Measurements from ENCODE around the gene FCRL6.

Gene FCRL6

GRCh38 chr1:159798893-159799292, 3.3 kb upstream of the FCRL6 start:
- in situ Hi-C loops (cut with MboI; ENCODE audit: low sequenced_read_pairs): loop anchor here (5.0 to 10.0 kb wide), 2 partner anchors 88 to 206 kb away; no protein-coding TSS in a partner anchor

- in situ Hi-C loops (cut with MboI; ENCODE audit: low sequenced_read_pairs): loop anchor here (5.0 to 10.0 kb wide), 2 partner anchors 88 to 205 kb away; no protein-coding TSS in a partner anchor
Measured at GRCh38 chr1:159799446-159799985, 2.6 kb upstream of the FCRL6 start.

- in situ Hi-C loops (cut with MboI; ENCODE audit: low sequenced_read_pairs): no loop called here
Measured at GRCh38 chr1:159800177-159800930, 1.8 kb upstream of the FCRL6 start.

GRCh38 chr1:159803956-159804689, 2.0 kb downstream of the FCRL6 start:
- in situ Hi-C loops (cut with MboI; ENCODE audit: low sequenced_read_pairs): no loop called here

GRCh38 chr1:159804924-159805323, 2.8 kb downstream of the FCRL6 start:
- in situ Hi-C loops (cut with MboI; ENCODE audit: low sequenced_read_pairs): no loop called here

GRCh38 chr1:159815926-159816325, 13.8 kb downstream of the FCRL6 start:
- in situ Hi-C loops (cut with MboI; ENCODE audit: low sequenced_read_pairs): no loop called here

- in situ Hi-C loops (cut with MboI; ENCODE audit: low sequenced_read_pairs): no loop called here
Measured at GRCh38 chr1:159817276-159818041, 15.3 kb downstream of the FCRL6 start.

GRCh38 chr1:159821171-159821867, 19.2 kb downstream of the FCRL6 start:
- in situ Hi-C loops (cut with MboI; ENCODE audit: low sequenced_read_pairs): no loop called here

- in situ Hi-C loops (cut with MboI; ENCODE audit: low sequenced_read_pairs): no loop called here
Measured at GRCh38 chr1:159823406-159823805, 21.2 kb downstream of the FCRL6 start.

- in situ Hi-C loops (cut with MboI; ENCODE audit: low sequenced_read_pairs): no loop called here
Measured at GRCh38 chr1:159825564-159825963, 23.4 kb downstream of the FCRL6 start.

GRCh38 chr1:159826441-159827101, 24.4 kb downstream of the FCRL6 start, which contains the start of gene SLAMF8:
SLAMF8 (plus strand) TSS chr1:159826873; CDS start chr1:159826899, 26 bp downstream.
- in situ Hi-C loops (cut with MboI; ENCODE audit: low sequenced_read_pairs): no loop called here

- in situ Hi-C loops (cut with MboI; ENCODE audit: low sequenced_read_pairs): no loop called here
Measured at GRCh38 chr1:159827102-159827490, 24.9 kb downstream of the FCRL6 start.

GRCh38 chr1:159827549-159827948, 25.4 kb downstream of the FCRL6 start:
- in situ Hi-C loops (cut with MboI; ENCODE audit: low sequenced_read_pairs): no loop called here

- in situ Hi-C loops (cut with MboI; ENCODE audit: low sequenced_read_pairs): no loop called here
Measured at GRCh38 chr1:159828176-159828575, 26.0 kb downstream of the FCRL6 start.

- in situ Hi-C loops (cut with MboI; ENCODE audit: low sequenced_read_pairs): no loop called here
Measured at GRCh38 chr1:159828581-159829272, 26.6 kb downstream of the FCRL6 start.

GRCh38 chr1:159829273-159829634, 27.1 kb downstream of the FCRL6 start:
- in situ Hi-C loops (cut with MboI; ENCODE audit: low sequenced_read_pairs): no loop called here

- in situ Hi-C loops (cut with MboI; ENCODE audit: low sequenced_read_pairs): no loop called here
Measured at GRCh38 chr1:159829822-159830465, 27.8 kb downstream of the FCRL6 start.

- in situ Hi-C loops (cut with MboI; ENCODE audit: low sequenced_read_pairs): no loop called here
Measured at GRCh38 chr1:159830722-159831121, 28.6 kb downstream of the FCRL6 start.

Measured in HL-60/S4 (cell line).